Stimulated activated CD8-positive, alpha-beta memory T cell treated with anti-CD3 and anti-CD28 coated beads, Interleukin-2, amount 100 ng/mL, for 1 hour (primary cell): ENCODE results near the gene IMPDH1.

Source experiments
- DNase-seq, 2 donors: peaks; one replicate each; pipeline ENCODE4 v3.0.0-alpha.2; 2020; ENCODE audit warnings: low read depth in 2 of 2

The IMPDH1 gene

GRCh38 chr7:128360359-128360678, 49.5 kb downstream of the IMPDH1 start:
- no peak for DNase-seq

- no peak for DNase-seq
Measured at GRCh38 chr7:128359939-128360338, 49.8 kb downstream of the IMPDH1 start.

- no peak for DNase-seq
Measured at GRCh38 chr7:128359336-128359735, 50.4 kb downstream of the IMPDH1 start.

GRCh38 chr7:128358233-128358632, 51.5 kb downstream of the IMPDH1 start:
- no peak for DNase-seq

- no peak for DNase-seq
Measured at GRCh38 chr7:128357217-128357613, 52.6 kb downstream of the IMPDH1 start.

- DNase-seq, result no peak
Measured at GRCh38 chr7:128356546-128357216, 53.1 kb downstream of the IMPDH1 start.

- DNase-seq, result no peak
Measured at GRCh38 chr7:128353610-128354009, 56.2 kb downstream of the IMPDH1 start.

- no peak for DNase-seq
Measured at GRCh38 chr7:128353189-128353588, 56.6 kb downstream of the IMPDH1 start.

GRCh38 chr7:128352636-128353035, 57.1 kb downstream of the IMPDH1 start:
- DNase-seq, result no peak

- DNase-seq, result no peak
Measured at GRCh38 chr7:128352153-128352537, 57.6 kb downstream of the IMPDH1 start.

GRCh38 chr7:128351296-128352152, 58.3 kb downstream of the IMPDH1 start:
- DNase-seq, result no peak

- no peak for DNase-seq
Measured at GRCh38 chr7:128350708-128351295, 59.0 kb downstream of the IMPDH1 start.

GRCh38 chr7:128349466-128349825, 60.3 kb downstream of the IMPDH1 start:
- no peak for DNase-seq

GRCh38 chr7:128347647-128348097, 62.1 kb downstream of the IMPDH1 start:
- DNase-seq, result no peak

- no peak for DNase-seq
Measured at GRCh38 chr7:128344431-128344774, 65.4 kb downstream of the IMPDH1 start.

GRCh38 chr7:128343554-128344430, 66.0 kb downstream of the IMPDH1 start, which contains the start of gene RBM28:
Gene RBM28 (minus strand): TSS chr7:128343908. CDS start chr7:128343793, 115 bp downstream.
- peak; percentile 63 to 67 for DNase-seq
